WTC11 (cell line): Measurements from ENCODE around the gene MCF2L.

Experiments
- CREB1 ChIP-seq: sonication (generic); formaldehyde crosslinking; IDR thresholded peaks from 2 replicates; pipeline ENCODE4 v1.8.0; 2023; ENCODE audit warnings: mild to moderate bottlenecking, missing genetic modification reagents
- ETV6 ChIP-seq: sonication (generic); formaldehyde crosslinking; IDR thresholded peaks from 2 replicates; pipeline ENCODE4 v1.8.1; 2022; ENCODE audit warnings: mild to moderate bottlenecking, missing genetic modification reagents
- NFYB ChIP-seq: sonication (generic); formaldehyde crosslinking; conservative IDR thresholded peaks from 2 replicates; pipeline ENCODE4 v1.8.0; 2022; ENCODE audit warnings: low read depth, missing genetic modification reagents
- PRDM15 ChIP-seq: sonication (generic); formaldehyde crosslinking; IDR thresholded peaks from 2 replicates; pipeline ENCODE4 v1.8.0; 2022; ENCODE audit warnings: missing genetic modification reagents
- SMAD4 ChIP-seq: sonication (generic); formaldehyde crosslinking; IDR thresholded peaks from 2 replicates; pipeline ENCODE4 v1.8.0; 2022; ENCODE audit warnings: mild to moderate bottlenecking, missing genetic modification reagents
- SP1 ChIP-seq: sonication (generic); formaldehyde crosslinking; conservative IDR thresholded peaks from 2 replicates; pipeline ENCODE4 v1.8.1; 2022; ENCODE audit warnings: missing genetic modification reagents
- ZBTB21 ChIP-seq: sonication (generic); formaldehyde crosslinking; IDR thresholded peaks from 2 replicates; pipeline ENCODE4 v1.8.1; 2023; ENCODE audit warnings: mild to moderate bottlenecking, missing genetic modification reagents, borderline replicate concordance
- TF ChIP-seq, protein P1 (sequence below): fragments of 250-450 bp; sonication (Bioruptor Pico); IDR thresholded peaks from 2 replicates; pipeline ENCODE4 v2.1.2; 2022; ENCODE audit warnings: mild to moderate bottlenecking, moderate library complexity
- TF ChIP-seq, protein P2 (sequence below): fragments of 200-600 bp; IDR thresholded peaks from 2 replicates; pipeline ENCODE4 v1.8.0; 2022; ENCODE audit warnings: antibody characterized with exemption
- TF ChIP-seq, protein P3 (sequence below): sonication (generic); formaldehyde crosslinking; IDR thresholded peaks from 2 replicates; pipeline ENCODE4 v1.8.1; 2022; ENCODE audit warnings: low read depth, missing genetic modification reagents, borderline replicate concordance
- TF ChIP-seq, protein P4 (sequence below): sonication (generic); formaldehyde crosslinking; IDR thresholded peaks from 2 replicates; pipeline ENCODE4 v1.8.1; 2022; ENCODE audit warnings: mild to moderate bottlenecking, moderate library complexity, missing genetic modification reagents
- TF ChIP-seq, protein P5 (sequence below): sonication (generic); formaldehyde crosslinking; IDR thresholded peaks from 2 replicates; pipeline ENCODE4 v1.8.1; 2022; ENCODE audit warnings: missing genetic modification reagents, borderline replicate concordance

- TF ChIP-seq ZBTB21 (no peak), NFYB (CRISPR knock-in tag) (no peak), SP1 (CRISPR knock-in tag) (no peak), CREB1 (CRISPR knock-in tag) (no peak), ETV6 (CRISPR knock-in tag) (no peak), SMAD4 (CRISPR knock-in tag) (no peak), PRDM15 (CRISPR knock-in tag) (no peak)
- TF ChIP-seq, protein P1, sequence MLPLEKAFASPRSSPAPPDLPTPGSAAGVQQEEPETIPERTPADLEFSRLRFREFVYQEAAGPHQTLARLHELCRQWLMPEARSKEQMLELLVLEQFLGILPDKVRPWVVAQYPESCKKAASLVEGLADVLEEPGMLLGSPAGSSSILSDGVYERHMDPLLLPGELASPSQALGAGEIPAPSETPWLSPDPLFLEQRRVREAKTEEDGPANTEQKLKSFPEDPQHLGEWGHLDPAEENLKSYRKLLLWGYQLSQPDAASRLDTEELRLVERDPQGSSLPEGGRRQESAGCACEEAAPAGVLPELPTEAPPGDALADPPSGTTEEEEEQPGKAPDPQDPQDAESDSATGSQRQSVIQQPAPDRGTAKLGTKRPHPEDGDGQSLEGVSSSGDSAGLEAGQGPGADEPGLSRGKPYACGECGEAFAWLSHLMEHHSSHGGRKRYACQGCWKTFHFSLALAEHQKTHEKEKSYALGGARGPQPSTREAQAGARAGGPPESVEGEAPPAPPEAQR (CRISPR knock-in tag) = no peak
- TF ChIP-seq, protein P2, sequence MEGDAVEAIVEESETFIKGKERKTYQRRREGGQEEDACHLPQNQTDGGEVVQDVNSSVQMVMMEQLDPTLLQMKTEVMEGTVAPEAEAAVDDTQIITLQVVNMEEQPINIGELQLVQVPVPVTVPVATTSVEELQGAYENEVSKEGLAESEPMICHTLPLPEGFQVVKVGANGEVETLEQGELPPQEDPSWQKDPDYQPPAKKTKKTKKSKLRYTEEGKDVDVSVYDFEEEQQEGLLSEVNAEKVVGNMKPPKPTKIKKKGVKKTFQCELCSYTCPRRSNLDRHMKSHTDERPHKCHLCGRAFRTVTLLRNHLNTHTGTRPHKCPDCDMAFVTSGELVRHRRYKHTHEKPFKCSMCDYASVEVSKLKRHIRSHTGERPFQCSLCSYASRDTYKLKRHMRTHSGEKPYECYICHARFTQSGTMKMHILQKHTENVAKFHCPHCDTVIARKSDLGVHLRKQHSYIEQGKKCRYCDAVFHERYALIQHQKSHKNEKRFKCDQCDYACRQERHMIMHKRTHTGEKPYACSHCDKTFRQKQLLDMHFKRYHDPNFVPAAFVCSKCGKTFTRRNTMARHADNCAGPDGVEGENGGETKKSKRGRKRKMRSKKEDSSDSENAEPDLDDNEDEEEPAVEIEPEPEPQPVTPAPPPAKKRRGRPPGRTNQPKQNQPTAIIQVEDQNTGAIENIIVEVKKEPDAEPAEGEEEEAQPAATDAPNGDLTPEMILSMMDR = no peak
- TF ChIP-seq, protein P3, sequence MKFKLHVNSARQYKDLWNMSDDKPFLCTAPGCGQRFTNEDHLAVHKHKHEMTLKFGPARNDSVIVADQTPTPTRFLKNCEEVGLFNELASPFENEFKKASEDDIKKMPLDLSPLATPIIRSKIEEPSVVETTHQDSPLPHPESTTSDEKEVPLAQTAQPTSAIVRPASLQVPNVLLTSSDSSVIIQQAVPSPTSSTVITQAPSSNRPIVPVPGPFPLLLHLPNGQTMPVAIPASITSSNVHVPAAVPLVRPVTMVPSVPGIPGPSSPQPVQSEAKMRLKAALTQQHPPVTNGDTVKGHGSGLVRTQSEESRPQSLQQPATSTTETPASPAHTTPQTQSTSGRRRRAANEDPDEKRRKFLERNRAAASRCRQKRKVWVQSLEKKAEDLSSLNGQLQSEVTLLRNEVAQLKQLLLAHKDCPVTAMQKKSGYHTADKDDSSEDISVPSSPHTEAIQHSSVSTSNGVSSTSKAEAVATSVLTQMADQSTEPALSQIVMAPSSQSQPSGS (CRISPR knock-in tag) = no peak
- TF ChIP-seq, protein P4, sequence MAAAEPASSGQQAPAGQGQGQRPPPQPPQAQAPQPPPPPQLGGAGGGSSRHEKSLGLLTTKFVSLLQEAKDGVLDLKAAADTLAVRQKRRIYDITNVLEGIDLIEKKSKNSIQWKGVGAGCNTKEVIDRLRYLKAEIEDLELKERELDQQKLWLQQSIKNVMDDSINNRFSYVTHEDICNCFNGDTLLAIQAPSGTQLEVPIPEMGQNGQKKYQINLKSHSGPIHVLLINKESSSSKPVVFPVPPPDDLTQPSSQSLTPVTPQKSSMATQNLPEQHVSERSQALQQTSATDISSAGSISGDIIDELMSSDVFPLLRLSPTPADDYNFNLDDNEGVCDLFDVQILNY (CRISPR knock-in tag) = no peak
- TF ChIP-seq, protein P5, sequence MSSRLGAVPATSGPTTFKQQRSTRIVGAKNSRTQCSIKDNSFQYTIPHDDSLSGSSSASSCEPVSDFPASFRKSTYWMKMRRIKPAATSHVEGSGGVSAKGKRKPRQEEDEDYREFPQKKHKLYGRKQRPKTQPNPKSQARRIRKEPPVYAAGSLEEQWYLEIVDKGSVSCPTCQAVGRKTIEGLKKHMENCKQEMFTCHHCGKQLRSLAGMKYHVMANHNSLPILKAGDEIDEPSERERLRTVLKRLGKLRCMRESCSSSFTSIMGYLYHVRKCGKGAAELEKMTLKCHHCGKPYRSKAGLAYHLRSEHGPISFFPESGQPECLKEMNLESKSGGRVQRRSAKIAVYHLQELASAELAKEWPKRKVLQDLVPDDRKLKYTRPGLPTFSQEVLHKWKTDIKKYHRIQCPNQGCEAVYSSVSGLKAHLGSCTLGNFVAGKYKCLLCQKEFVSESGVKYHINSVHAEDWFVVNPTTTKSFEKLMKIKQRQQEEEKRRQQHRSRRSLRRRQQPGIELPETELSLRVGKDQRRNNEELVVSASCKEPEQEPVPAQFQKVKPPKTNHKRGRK = no peak
Measured at GRCh38 chr13:113083402-113084061, 114.5 kb downstream of the MCF2L start.
